GM12801 (cell line): ENCODE measurements around the gene PIGX.

Experiments used
- TF ChIP-seq, protein P1 (sequence below): IDR thresholded peaks from one replicate; pipeline ENCODE4 v1.5.1; 2011; ENCODE audit warnings: control low read depth; ENCODE audit not compliant: insufficient read length; ENCODE audit errors: extremely low read depth

PIGX gene

GRCh38 chr3:196706731-196707130, 5.4 kb upstream of the PIGX start:
- TF ChIP-seq, protein P1, sequence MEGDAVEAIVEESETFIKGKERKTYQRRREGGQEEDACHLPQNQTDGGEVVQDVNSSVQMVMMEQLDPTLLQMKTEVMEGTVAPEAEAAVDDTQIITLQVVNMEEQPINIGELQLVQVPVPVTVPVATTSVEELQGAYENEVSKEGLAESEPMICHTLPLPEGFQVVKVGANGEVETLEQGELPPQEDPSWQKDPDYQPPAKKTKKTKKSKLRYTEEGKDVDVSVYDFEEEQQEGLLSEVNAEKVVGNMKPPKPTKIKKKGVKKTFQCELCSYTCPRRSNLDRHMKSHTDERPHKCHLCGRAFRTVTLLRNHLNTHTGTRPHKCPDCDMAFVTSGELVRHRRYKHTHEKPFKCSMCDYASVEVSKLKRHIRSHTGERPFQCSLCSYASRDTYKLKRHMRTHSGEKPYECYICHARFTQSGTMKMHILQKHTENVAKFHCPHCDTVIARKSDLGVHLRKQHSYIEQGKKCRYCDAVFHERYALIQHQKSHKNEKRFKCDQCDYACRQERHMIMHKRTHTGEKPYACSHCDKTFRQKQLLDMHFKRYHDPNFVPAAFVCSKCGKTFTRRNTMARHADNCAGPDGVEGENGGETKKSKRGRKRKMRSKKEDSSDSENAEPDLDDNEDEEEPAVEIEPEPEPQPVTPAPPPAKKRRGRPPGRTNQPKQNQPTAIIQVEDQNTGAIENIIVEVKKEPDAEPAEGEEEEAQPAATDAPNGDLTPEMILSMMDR = no peak

DNA sequence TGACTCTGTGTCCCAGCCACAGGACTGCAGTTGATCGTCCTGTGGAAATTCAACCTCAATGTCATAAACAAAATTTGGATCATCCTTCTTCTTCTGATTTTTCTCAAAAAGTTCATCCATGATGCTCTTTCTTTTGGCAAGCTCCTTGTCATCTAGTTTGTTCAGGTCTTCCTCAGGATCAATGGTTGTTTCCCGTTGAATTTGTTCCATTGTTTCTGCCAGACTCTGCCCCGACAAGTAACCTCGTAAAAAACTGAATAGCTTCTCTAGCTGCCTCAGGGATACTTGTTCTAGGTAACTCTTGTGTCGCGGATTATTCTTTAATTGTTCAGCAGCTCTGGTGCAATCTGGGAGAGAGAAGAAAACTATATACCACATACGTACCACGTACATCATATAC, 4.6 kb upstream of the PIGX start:
- TF ChIP-seq, protein P1 = no peak

- TF ChIP-seq, protein P1 = no peak
These were observed 3.7 kb upstream of the PIGX start for GRCh38 chr3:196708467-196708866.

DNA sequence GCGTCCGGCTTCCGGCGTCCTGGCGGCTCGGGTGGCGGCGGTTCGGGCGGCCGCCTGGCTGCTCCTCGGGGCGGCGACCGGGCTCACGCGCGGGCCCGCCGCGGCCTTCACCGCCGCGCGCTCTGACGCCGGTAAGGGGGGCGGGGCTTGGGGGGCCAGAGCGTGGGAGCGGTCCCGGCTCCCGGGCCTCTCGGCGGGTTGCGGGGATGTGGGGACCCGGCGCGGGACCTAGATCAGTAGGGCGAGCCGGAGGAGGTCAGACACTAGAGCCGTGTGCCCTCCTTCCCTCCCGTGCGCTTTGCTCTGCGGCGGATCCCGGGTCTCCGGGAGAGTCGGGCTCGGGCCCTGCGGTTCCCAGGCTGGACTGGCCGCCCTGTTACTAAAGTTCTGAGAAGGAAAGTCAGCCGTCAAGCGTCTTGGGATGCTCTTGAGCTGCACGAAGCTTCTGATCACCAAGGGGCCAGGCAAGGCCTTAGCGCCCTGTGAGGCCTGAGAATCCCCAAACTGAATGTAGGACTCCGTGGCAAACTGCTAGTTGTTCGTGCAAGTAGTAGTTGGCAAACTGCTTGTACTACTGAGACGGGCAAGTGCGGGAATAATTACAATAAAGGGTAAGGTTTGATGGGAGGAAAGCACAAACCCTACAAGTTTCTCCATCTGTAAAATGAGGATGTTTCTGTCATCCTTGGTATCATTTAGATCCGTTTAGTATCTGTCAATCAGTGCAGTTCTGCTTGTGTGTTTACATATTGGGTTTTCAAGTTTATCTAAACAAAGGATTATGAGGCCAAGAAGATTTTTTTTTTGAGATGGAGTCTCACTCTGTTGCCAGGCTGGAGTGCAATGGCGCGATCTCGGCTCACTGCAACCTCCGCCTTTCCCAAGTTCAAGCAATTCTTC, 587 bp downstream of the PIGX start:
- TF ChIP-seq, protein P1 = no peak

DNA sequence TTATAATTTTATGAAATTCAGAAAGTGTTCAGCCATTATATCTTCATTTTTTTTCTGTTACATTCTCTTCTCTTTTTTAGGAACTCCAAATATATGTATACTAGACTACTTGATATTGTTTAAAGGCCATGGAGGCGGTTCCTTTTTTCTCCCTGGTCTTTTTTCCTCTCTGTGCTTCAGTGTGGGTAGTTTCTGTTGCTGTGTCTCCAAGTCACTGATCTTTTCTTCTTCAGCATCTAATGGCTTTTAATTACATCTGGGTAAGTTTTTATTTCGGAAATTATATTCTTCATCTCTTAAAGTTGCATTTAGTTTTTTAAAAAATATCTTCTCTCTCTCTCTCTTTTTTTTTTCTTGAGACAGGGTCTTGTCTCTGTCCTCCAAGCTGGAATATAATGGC, 8.9 kb downstream of the PIGX start:
- TF ChIP-seq, protein P1 = no peak

GRCh38 chr3:196726788-196727675, 14.9 kb downstream of the PIGX start:
- TF ChIP-seq, protein P1 = no peak

DNA sequence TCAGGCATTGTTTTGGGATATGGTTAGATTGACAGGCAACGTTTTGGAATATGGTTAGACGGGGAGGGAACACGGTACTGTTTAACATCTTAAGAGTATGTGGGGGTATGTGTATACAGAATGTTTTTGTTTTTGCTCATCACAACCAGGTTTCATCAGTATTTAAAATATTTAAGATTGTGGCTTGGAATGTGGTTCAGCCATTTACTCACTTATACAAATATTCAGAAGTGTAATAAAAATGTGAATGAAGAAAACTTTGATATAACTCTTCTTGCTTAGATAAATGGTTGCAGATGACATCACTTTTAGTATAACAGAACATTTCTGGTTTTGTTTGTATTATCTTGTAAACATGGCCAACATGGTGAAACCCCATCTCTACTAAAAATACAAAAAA, 23.6 kb downstream of the PIGX start:
- TF ChIP-seq, protein P1 = no peak
